HG03439 (cell line): Measurements from ENCODE around the gene BLOC1S3.
"Not testable (repeated sequence)": the region's sequence is repeated elsewhere in the genome, so short reads cannot be mapped to it uniquely, and the experiment has no call there.

Source experiments
- ATAC-seq: cut with Tn5 transposase; IDR thresholded peaks from one replicate; pipeline ENCODE4 v1.9.1; 2021; ENCODE audit warnings: mild to moderate bottlenecking, moderate library complexity; ENCODE audit not compliant: unreplicated experiment

BLOC1S3 gene

GRCh38 chr19:45218426-45218825 lies 39.8 kb downstream of the BLOC1S3 start:
- no peak for ATAC-seq

GRCh38 chr19:45218911-45219743 lies 40.5 kb downstream of the BLOC1S3 start:
- ATAC-seq: no peak

- ATAC-seq: no peak
These were observed 44.1 kb downstream of the BLOC1S3 start for GRCh38 chr19:45222724-45223123.

- no peak for ATAC-seq
These were observed 45.3 kb downstream of the BLOC1S3 start for GRCh38 chr19:45223879-45224278.

- no peak for ATAC-seq
These were observed 46.1 kb downstream of the BLOC1S3 start for GRCh38 chr19:45224645-45225044.

- ATAC-seq: not testable (repeated sequence)
These were observed 50.5 kb downstream of the BLOC1S3 start for GRCh38 chr19:45229056-45229455.
